Peyer's patch (tissue), 4 donors: Measurements from ENCODE around the gene XPNPEP2.

Experiments
- POLR2A ChIP-seq, 2 donors: fragments of 450-650 bp; IDR thresholded peaks; one replicate each; pipeline ENCODE4 v1.5.1; 2017; ENCODE audit warnings: antibody characterized with exemption in 2 of 2, mild to moderate bottlenecking in 2 of 2, moderate library complexity in 2 of 2
- TF ChIP-seq, protein P1 (sequence below), 6 experiments: fragments of 450-650 bp in 4 of 6; fragments of 200-600 bp in 2 of 6; sonication (generic) in 1 of 6; IDR thresholded peaks; one replicate each; pipeline ENCODE4 v1.5.1; 2017 to 2019; ENCODE audit warnings: antibody characterized with exemption in 6 of 6, mild to moderate bottlenecking in 3 of 6, moderate library complexity in 1 of 6

GRCh38 chrX:129719931-129720530 is 18.7 kb upstream of the XPNPEP2 start:
- TF ChIP-seq POLR2A (IDR thresholded peaks at IDR 0.05) = no peak
- TF ChIP-seq, protein P1, sequence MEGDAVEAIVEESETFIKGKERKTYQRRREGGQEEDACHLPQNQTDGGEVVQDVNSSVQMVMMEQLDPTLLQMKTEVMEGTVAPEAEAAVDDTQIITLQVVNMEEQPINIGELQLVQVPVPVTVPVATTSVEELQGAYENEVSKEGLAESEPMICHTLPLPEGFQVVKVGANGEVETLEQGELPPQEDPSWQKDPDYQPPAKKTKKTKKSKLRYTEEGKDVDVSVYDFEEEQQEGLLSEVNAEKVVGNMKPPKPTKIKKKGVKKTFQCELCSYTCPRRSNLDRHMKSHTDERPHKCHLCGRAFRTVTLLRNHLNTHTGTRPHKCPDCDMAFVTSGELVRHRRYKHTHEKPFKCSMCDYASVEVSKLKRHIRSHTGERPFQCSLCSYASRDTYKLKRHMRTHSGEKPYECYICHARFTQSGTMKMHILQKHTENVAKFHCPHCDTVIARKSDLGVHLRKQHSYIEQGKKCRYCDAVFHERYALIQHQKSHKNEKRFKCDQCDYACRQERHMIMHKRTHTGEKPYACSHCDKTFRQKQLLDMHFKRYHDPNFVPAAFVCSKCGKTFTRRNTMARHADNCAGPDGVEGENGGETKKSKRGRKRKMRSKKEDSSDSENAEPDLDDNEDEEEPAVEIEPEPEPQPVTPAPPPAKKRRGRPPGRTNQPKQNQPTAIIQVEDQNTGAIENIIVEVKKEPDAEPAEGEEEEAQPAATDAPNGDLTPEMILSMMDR (IDR thresholded peaks at IDR 0.05) = no peak
